Neural crest cell (in vitro differentiated cells): ENCODE measurements around the gene RTN4IP1. TPM values are rescaled to one million over a fixed set of nuclear protein-coding genes. Genes with fewer than 3 reads are reported as not detected.
A peak's percentile ranks its signal among the peaks of the same experiment; 100 is the strongest.
"Not testable (repeated sequence)": the region's sequence is repeated elsewhere in the genome, so short reads cannot be mapped to it uniquely, and the experiment has no call there.

Source experiments
- DNase-seq: peaks from one replicate; pipeline ENCODE4 v3.0.0; 2021; ENCODE audit warnings: low read depth, mixed read lengths, low spot score
- H3K27ac Mint-ChIP-seq: one replicate; pipeline ENCODE4 v1.8.0; 2021; ENCODE audit warnings: mild to moderate bottlenecking, mixed read lengths; ENCODE audit not compliant: unreplicated experiment
- H3K27me3 Mint-ChIP-seq: 2 replicates; pipeline ENCODE4 v1.8.0; 2021; ENCODE audit warnings: low read depth, mild to moderate bottlenecking, mixed read lengths
- H3K36me3 Mint-ChIP-seq: 2 replicates; pipeline ENCODE4 v1.8.0; 2021; ENCODE audit warnings: low read depth, mild to moderate bottlenecking, mixed read lengths
- H3K4me1 Mint-ChIP-seq: 2 replicates; pipeline ENCODE4 v1.8.0; 2021; ENCODE audit warnings: mixed read lengths
- H3K4me3 Mint-ChIP-seq: one replicate; pipeline ENCODE4 v1.8.0; 2021; ENCODE audit warnings: mild to moderate bottlenecking, mixed read lengths
- H3K9me3 Mint-ChIP-seq: 2 replicates; pipeline ENCODE4 v1.8.0; 2021; ENCODE audit warnings: mixed read lengths
- total RNA-seq: library from RNA; stranded (reverse); gene quantifications from 2 replicates; pipeline ENCODE4 v1.2.1, GENCODE V29; 2021
- TF ChIP-seq, protein P1 (sequence below): fragments of 200-600 bp; sonication (generic); conservative IDR thresholded peaks from 2 replicates; pipeline ENCODE4 v1.5.0; 2021; ENCODE audit warnings: antibody characterized with exemption, mild to moderate bottlenecking

RTN4IP1 gene
- total RNA-seq, 1 donor from 2014 or later = 9.1 TPM

DNA sequence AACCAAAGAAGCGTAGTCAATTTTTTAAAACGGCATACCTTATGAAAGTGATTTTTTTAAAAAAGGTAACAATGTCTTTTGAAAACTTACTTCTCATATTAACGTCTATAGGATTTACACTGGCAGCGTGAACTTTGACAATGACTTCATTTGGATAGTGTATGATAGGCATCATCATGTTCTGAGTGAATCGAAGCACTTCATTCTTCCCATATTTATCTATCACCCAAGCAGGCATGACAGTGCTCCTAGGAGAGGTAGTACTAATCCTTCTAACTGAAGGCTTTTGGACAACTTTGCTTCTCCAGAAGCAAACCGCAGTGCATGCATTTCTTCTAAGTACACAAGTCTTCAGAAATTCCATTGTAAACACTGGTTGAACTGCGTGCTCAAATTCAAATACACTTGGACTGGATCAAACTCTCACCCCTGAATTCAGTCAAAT, 618 bp downstream of the RTN4IP1 start:
- H3K27ac Mint-ChIP-seq = peak overlapping the region; percentile 95
- H3K27me3 Mint-ChIP-seq = no peaks in the 10 kb centered on the region
- peak overlapping the region; percentile 97 for H3K4me3 Mint-ChIP-seq
- no peak for DNase-seq
- peaks cover 23% of the 10 kb centered on the region for H3K4me1 Mint-ChIP-seq
- no peaks in the 10 kb centered on the region for H3K9me3 Mint-ChIP-seq
- no peaks in the 10 kb centered on the region for H3K36me3 Mint-ChIP-seq
- TF ChIP-seq, protein P1, sequence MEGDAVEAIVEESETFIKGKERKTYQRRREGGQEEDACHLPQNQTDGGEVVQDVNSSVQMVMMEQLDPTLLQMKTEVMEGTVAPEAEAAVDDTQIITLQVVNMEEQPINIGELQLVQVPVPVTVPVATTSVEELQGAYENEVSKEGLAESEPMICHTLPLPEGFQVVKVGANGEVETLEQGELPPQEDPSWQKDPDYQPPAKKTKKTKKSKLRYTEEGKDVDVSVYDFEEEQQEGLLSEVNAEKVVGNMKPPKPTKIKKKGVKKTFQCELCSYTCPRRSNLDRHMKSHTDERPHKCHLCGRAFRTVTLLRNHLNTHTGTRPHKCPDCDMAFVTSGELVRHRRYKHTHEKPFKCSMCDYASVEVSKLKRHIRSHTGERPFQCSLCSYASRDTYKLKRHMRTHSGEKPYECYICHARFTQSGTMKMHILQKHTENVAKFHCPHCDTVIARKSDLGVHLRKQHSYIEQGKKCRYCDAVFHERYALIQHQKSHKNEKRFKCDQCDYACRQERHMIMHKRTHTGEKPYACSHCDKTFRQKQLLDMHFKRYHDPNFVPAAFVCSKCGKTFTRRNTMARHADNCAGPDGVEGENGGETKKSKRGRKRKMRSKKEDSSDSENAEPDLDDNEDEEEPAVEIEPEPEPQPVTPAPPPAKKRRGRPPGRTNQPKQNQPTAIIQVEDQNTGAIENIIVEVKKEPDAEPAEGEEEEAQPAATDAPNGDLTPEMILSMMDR = no peak

DNA sequence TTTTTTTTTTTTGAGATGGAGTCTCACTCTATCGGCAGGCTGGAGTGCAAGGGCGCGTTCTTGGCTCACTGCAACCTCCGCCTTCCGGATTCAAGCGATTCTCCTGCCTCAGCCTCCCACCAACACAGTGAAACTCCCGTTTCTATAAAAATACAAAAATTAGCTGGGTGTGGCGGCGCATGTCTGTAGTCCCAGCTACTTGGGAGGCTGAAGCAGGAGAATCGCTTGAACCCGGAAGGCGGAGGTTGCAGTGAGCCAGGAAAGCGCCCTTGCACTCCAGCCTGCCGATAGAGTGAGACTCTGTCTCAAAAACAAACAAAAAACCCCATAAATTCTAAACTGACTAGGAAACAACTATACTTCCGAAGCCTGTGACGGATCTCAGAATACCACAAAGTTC, 1.5 kb downstream of the RTN4IP1 start:
- peaks cover 23% of the 10 kb centered on the region for H3K4me1 Mint-ChIP-seq
- H3K36me3 Mint-ChIP-seq, H3K9me3 Mint-ChIP-seq, H3K27ac Mint-ChIP-seq, H3K27me3 Mint-ChIP-seq, DNase-seq: not testable (repeated sequence)
- H3K4me3 Mint-ChIP-seq = peak overlapping the region; percentile 62

DNA sequence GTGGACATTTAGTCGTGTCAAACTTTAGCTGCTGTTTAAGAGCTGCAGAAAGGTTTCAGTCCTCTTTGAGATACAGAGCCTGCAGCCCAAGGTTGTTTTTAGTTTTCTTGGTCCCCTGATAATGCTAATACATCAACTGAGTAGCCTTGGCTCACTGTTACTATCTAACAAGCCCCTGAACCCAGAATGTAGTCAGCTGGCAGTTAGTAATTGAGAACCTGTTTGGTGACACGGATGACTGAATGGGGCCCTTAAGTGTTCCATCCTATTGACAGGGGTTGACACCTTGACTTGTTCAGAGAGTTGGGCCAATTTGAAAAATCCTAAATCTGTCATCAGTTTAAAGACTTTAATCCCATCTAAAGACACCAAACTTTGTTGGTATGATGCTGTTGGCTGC, 2.8 kb downstream of the RTN4IP1 start:
- H3K9me3 Mint-ChIP-seq = peaks cover 7% of the 10 kb centered on the region
- peak overlapping the region; percentile 63 for H3K4me3 Mint-ChIP-seq
- peaks cover 21% of the 10 kb centered on the region for H3K4me1 Mint-ChIP-seq
- H3K27me3 Mint-ChIP-seq = no peaks in the 10 kb centered on the region
- H3K36me3 Mint-ChIP-seq = peaks cover 11% of the 10 kb centered on the region
- TF ChIP-seq, protein P1 = no peak
- DNase-seq = no peak
- H3K27ac Mint-ChIP-seq = no peak overlapping the region

DNA sequence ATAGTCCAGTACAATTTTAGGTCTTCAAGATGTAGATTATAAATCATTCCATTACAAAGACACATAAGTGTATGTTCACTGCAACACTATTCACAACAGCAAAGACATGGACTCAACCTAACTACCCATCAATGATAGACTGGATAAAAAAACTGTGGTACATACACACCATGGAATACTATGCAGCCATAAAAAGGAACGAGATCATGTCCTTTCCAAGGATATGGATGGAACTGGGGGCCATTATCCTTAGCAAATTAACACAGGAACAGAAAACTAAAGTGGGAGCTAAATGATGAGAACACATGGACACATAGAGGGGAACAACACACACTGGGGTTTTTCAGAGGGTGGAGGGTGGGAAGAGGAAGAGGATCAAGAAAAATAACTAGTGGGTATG, 6.3 kb downstream of the RTN4IP1 start:
- H3K27me3 Mint-ChIP-seq = no peaks in the 10 kb centered on the region
- peaks cover 15% of the 10 kb centered on the region for H3K36me3 Mint-ChIP-seq
- peaks cover 10% of the 10 kb centered on the region for H3K4me1 Mint-ChIP-seq
- no peak for DNase-seq
- TF ChIP-seq, protein P1 = no peak
- peaks cover 7% of the 10 kb centered on the region for H3K9me3 Mint-ChIP-seq
- H3K4me3 Mint-ChIP-seq = no peak overlapping the region
- no peak overlapping the region for H3K27ac Mint-ChIP-seq

DNA sequence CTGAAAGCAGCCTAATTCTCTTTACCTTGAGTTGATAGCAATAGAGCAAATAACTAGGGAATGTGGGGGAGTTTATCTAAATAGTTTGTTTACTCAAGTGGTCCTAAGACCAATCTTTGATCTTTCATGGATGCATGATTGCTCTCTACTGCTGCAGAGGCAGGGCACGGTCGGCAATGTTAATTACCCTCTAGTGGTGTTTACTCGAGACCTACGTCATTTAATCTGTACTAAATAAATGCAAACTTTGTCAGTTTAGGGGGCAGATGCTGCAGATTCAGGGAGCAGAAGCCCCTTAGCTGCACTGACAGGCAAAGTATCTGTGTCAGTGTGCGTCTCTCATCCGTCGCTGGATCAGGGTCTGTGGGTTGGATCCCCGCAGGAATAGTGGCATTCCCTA, 6.9 kb downstream of the RTN4IP1 start:
- H3K4me3 Mint-ChIP-seq = no peak overlapping the region
- peaks cover 7% of the 10 kb centered on the region for H3K9me3 Mint-ChIP-seq
- H3K4me1 Mint-ChIP-seq = peaks cover 10% of the 10 kb centered on the region
- TF ChIP-seq, protein P1 = no peak
- no peak overlapping the region for H3K27ac Mint-ChIP-seq
- DNase-seq = no peak
- no peaks in the 10 kb centered on the region for H3K27me3 Mint-ChIP-seq
- H3K36me3 Mint-ChIP-seq = peaks cover 15% of the 10 kb centered on the region

DNA sequence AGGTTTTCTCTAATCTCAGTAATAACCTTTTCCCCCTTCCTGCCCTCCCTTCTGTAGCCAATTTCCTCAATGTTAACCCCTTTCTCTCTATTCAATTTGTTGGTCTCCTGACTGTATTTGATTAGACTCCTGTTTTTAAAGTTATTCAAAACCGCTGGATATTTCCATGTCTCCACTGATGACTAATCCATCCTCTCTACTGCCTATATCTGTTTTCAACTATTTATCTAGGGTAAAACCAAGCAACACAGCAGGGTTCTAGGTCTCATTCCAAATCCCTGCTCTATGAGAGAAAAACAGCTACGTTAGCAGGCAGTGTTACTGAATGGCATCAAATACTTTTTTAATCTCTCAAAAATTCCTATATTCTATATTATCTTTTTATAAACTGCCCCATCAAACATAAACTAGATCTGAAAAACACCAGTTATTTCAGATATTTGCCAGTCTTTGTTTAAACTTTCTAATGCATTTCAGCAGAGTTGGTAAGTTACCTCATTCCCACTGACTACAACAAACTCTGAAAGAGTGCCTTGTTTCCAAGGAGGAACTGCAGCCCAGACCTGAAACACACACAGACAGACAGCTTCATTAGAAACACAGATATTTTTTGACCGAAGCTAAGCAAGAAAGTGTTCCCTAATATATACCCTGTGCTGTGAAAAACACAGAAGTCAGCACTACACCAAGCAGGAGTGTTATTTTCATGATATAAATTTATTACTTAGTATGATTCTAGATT, 8.2 kb downstream of the RTN4IP1 start:
- H3K4me3 Mint-ChIP-seq = no peak overlapping the region
- TF ChIP-seq, protein P1 = no peak
- H3K27me3 Mint-ChIP-seq = no peaks in the 10 kb centered on the region
- peaks cover 7% of the 10 kb centered on the region for H3K9me3 Mint-ChIP-seq
- no peak for DNase-seq
- peaks cover 10% of the 10 kb centered on the region for H3K4me1 Mint-ChIP-seq
- H3K27ac Mint-ChIP-seq = peak overlapping the region; percentile 44
- H3K36me3 Mint-ChIP-seq = peaks cover 15% of the 10 kb centered on the region
